Endometrium (tissue), 2 donors: ENCODE measurements around the gene GDF10.

Experiments used
- FAIRE-seq: peaks from 2 replicates; lab custom pipeline; 2012; peaks lifted over from hg19 to GRCh38; lab: Jason Lieb, UNC
- donor health status: control.
- donor health status: control.

The GDF10 gene

GRCh38 chr10:47269294-47269693, 30.7 kb upstream of the GDF10 start:
- FAIRE-seq = no peak

DNA sequence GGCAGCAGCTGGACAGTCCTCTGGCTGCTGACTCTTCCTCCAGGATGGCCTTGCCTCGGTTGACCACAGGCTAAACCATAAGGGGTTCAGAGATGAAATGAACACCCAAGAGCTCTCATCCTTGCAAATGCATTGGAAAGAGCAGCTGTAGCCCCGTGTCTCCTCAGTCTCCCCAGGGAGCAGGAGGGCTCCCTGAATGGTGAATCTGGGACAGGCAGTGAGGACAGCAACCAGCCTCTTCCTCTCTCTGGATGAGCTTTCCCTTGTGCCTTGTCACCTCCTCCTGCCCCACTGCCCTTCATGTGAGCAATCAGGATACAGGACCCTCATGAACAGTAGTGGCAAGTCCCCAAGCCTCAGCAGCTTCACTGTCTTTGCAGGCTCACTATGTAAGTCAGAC, 23.9 kb upstream of the GDF10 start:
- no peak for FAIRE-seq

DNA sequence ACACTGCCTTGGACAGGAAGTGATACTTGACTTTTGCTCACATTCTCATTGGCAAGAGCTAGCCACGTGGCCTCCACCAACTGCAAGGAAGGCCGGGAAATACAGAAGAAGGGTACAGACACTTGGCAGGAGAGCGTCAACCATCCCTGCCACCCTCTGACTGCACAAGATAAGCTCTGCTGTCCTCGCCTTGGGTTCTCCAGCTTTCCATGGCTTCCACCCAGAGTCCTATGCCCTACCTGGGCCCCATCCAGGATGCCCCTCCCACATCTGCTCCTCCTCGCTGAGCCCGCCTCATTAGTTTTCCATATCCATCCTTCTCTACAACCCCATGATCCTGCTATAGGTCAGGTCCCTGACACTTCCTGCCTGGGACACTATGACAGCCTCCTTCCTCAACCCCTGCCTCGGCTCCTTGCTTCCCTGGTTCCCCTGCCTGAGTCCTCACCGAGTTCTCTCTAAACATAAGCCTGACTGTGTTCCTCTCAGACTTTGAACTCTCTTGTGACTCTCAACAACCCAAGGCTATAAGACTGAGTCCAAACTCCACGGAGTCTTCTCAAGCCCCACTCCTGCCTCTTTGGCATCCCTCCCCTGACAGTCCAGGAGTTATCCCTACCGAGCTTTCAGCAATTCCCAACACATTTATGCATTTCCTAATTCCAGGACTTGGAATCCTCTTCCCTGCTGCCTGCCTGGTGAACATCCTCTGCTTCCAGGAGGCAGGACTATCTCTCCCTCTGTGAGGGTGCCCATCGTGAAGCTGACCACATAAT, 23.2 kb upstream of the GDF10 start:
- FAIRE-seq = no peak

- FAIRE-seq = no peak
These were observed 22.4 kb upstream of the GDF10 start for GRCh38 chr10:47277352-47278151.

- no peak for FAIRE-seq
These were observed 21.9 kb upstream of the GDF10 start for GRCh38 chr10:47278152-47278473.

GRCh38 chr10:47278720-47279119, 21.3 kb upstream of the GDF10 start:
- no peak for FAIRE-seq

DNA sequence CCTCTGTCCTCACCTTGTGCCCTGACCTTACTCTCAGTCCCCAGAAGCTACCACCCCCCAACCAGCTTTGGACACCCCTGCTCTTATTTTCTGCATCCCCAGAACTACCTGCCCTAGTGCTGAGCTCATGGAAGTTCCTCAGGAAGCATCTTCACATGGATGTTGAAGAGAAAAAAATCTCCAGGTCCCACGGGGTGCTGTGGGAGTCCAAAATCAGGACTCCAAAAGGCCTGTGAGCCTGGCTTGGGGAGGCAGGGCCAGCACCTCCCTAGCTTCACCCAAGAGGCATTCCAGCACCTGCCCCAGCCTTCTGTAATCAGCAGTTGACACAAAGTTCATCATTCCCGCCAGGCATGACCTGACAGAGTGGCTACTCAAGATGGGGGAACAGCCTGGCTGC, 20.7 kb upstream of the GDF10 start:
- no peak for FAIRE-seq

DNA sequence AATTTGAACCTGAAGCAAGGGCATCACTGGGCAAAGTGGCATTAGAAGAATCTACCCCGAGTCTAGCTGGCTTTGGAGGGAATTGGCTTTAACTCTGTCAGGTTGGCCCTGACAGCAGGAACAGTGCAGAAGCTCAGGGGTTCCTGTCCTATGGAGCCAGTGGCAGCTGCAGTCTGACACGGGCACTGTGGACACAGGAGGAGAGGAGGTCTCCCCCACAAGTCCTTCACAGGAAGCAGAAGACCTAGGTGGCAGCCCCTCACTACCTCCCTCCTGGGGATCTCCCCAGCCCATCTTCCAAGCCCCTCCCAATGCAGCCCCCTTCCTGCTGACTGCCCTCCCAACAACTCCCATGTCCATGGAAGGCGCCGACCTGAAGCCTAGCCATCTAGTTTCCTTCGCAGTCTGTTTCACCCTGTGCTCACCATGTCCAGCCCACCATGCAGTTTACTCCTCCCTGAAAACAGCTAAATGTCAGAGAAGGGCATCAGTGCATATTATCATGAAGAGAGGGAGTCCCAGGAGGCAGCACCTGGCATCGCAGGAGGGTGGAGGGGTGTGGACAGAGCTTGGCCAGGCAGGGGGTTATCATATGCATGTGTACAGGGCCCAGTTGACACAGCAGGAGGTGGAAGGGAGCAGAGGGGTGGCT, 17.9 kb upstream of the GDF10 start:
- FAIRE-seq = no peak

- FAIRE-seq = no peak
These were observed 17.4 kb upstream of the GDF10 start for GRCh38 chr10:47282657-47283018.

DNA sequence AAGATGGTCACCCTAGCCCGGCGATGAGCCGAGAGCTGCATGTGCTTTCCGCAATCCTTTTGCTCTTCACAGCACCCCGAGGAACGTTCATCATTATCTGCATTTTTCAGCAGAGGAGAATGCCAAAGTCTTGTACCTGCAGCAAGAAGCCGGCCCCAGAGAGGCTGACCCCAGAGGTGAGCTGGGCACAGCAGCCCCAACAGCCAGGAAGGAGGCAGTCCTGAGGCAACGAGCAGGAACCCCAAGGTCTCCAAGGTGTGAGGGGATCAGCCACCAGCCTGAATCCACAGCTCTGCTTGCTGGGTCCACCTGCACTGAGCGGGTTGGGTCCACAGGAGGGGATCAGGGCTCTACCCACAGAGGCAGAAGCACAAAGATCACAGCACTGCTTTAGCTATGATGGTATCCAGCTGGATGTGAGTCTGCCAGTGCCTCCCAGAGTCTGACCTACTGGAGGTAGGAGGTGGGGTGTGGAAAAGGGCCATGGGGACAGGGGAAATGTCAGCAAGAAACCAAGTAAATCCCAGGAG, 16.8 kb upstream of the GDF10 start:
- no peak for FAIRE-seq

GRCh38 chr10:47283848-47284247, 16.1 kb upstream of the GDF10 start:
- no peak for FAIRE-seq

GRCh38 chr10:47285381-47286115, 14.4 kb upstream of the GDF10 start:
- no peak for FAIRE-seq

DNA sequence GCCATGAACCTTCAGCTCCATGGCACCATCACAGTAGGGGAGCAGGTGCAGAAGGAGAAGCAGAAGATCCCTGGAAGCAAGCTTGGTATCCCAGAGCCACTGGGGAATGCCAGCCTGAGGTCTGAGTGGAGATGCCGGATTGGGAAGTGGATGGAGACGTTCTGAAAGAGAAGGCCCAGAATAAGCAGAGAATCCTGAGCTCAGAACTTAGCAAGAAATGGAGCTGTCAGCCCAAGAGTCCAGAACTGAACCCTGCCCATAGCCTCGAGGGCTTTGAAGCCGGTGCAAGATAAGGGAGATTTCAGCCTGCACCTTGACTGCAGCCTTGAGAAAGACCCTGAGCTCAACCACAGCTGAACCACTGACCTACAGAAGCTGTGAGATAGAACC, 13.9 kb upstream of the GDF10 start:
- FAIRE-seq = no peak

- FAIRE-seq = no peak
These were observed 13.2 kb upstream of the GDF10 start for GRCh38 chr10:47286591-47287315.

- FAIRE-seq = no peak
These were observed 12.6 kb upstream of the GDF10 start for GRCh38 chr10:47287365-47287802.

GRCh38 chr10:47287805-47288204, 12.2 kb upstream of the GDF10 start:
- no peak for FAIRE-seq

DNA sequence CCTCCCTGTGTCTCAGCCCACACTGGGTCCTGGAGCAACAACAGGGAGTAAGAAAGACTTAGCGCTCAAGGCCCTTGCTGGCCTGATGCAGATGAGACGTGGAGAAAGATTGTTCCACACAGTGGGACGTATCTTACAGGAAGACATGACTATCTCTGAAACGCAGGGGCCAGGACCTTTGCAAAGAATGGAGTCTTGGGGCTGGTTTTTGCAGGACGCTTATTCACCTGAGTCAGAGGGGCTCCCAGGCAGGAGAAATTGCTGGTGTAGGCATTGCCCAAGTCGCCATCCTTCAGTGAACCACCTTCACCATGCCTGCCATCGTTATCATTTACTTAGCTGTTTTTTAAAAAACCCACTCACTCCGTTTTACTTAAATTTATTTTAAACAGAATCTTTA, 11.8 kb upstream of the GDF10 start:
- no peak for FAIRE-seq

GRCh38 chr10:47288916-47289495, 11.0 kb upstream of the GDF10 start:
- FAIRE-seq = no peak

- no peak for FAIRE-seq
These were observed 10.1 kb upstream of the GDF10 start for GRCh38 chr10:47289921-47290320.

GRCh38 chr10:47290338-47290737, 9.7 kb upstream of the GDF10 start:
- FAIRE-seq = no peak

- FAIRE-seq = no peak
These were observed 8.3 kb upstream of the GDF10 start for GRCh38 chr10:47291682-47292081.
